A673 (cell line): Measurements from ENCODE around the gene KIF12.

ENCODE experiments used
- EZH2 ChIP-seq: fragments of 200-600 bp; sonication (generic); IDR thresholded peaks from 2 replicates; pipeline ENCODE4 v1.6.1; 2017; ENCODE audit warnings: borderline replicate concordance, low read depth, mild to moderate bottlenecking, mixed read lengths, antibody characterized with exemption, low read length; ENCODE audit not compliant: poor library complexity, severe bottlenecking
- TF ChIP-seq, protein P1 (sequence below): fragments of 300-800, 200-600 bp; sonication (generic); conservative IDR thresholded peaks from 2 replicates; pipeline ENCODE4 v1.5.1; 2017; ENCODE audit warnings: low read depth, mild to moderate bottlenecking, antibody characterized with exemption, low read length, moderate library complexity, mixed read lengths

DNA sequence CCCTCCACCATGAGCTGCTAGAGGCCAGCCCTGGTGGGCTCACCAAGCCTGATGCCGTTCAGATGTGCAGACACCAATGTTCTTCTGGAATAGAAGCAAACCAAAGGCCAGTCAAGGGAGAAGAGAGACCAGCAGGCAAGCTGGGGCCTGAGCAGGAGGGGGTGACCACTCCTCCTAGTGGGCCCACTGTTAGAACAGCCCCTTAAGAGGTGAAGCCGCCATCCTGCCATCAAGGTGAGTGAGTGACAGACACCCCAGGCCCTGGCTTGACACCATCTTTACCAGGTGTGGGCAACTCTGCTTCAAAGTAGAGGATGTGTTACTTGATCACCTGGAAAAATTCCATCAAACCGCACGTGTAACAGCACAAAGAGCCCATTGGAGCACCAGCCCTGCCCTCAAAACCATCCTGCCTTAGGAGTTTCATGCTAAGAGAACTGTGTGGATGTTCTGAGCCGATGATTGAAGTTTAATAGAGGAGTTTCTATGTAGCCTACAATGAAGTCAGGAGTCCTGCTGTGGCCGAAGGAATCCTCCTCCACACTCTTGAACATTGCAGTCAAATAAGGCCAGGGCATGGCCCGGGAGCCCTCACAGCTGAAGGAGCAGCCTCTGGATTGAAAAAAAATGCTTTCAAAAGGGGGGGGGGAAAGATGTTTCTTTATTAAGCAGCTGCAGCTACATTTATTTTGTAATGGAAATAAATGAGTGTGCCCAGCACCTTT is 41.8 kb downstream of the KIF12 start:
- TF ChIP-seq, protein P1, sequence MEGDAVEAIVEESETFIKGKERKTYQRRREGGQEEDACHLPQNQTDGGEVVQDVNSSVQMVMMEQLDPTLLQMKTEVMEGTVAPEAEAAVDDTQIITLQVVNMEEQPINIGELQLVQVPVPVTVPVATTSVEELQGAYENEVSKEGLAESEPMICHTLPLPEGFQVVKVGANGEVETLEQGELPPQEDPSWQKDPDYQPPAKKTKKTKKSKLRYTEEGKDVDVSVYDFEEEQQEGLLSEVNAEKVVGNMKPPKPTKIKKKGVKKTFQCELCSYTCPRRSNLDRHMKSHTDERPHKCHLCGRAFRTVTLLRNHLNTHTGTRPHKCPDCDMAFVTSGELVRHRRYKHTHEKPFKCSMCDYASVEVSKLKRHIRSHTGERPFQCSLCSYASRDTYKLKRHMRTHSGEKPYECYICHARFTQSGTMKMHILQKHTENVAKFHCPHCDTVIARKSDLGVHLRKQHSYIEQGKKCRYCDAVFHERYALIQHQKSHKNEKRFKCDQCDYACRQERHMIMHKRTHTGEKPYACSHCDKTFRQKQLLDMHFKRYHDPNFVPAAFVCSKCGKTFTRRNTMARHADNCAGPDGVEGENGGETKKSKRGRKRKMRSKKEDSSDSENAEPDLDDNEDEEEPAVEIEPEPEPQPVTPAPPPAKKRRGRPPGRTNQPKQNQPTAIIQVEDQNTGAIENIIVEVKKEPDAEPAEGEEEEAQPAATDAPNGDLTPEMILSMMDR, result no peak
- no peak for TF ChIP-seq EZH2
